ENCODE data around the gene GPR137.
A peak's percentile ranks its signal among the peaks of the same experiment; 100 is the strongest.
"Not testable (repeated sequence)": the region's sequence is repeated elsewhere in the genome, so short reads cannot be mapped to it uniquely, and the experiment has no call there.

Gene GPR137

GRCh38 chr11:64321026-64321425, 35.4 kb downstream of the GPR137 start:
- in situ Hi-C loops (cut with HindIII; ENCODE audit: low pct_unique_long_range_greater_than_20kb, low sequenced_read_pairs), result no loop called here
- TF ChIP-seq JUND (IDR thresholded peaks at IDR 0.05; ENCODE audit: low read depth), result no peak
- DNase-seq (ENCODE audit: low read depth in 1 of 2, low spot score in 1 of 2), result no peak

DNA sequence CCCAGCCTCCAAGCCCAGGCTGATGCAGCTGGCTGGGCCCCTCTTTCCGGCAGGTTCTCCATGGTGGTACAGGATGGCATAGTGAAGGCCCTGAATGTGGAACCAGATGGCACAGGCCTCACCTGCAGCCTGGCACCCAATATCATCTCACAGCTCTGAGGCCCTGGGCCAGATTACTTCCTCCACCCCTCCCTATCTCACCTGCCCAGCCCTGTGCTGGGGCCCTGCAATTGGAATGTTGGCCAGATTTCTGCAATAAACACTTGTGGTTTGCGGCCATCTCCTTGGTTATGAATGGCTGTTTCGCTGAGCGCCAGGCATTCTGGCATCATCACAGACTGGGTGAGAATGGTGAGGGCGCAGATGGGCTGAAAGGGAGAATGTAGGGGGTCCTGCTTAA, 35.9 kb downstream of the GPR137 start:
- in situ Hi-C loops (cut with HindIII; ENCODE audit: low pct_unique_long_range_greater_than_20kb, low sequenced_read_pairs), result no loop called here

GRCh38 chr11:64322925-64323260, 37.2 kb downstream of the GPR137 start:
- no peak for TF ChIP-seq JUND (IDR thresholded peaks at IDR 0.05; ENCODE audit: low read depth)
- in situ Hi-C loops (cut with HindIII; ENCODE audit: low pct_unique_long_range_greater_than_20kb, low sequenced_read_pairs), result no loop called here
- no peak for DNase-seq (ENCODE audit: low read depth in 1 of 2, low spot score in 1 of 2)

More for the DNA sequence above, 35.9 kb downstream of the GPR137 start:
- TF ChIP-seq JUND (IDR thresholded peaks at IDR 0.05; ENCODE audit: low read depth), result no peak
- DNase-seq (ENCODE audit: low read depth in 1 of 2, low spot score in 1 of 2), result no peak

- no peak for TF ChIP-seq JUND (IDR thresholded peaks at IDR 0.05; ENCODE audit: low read depth)
- DNase-seq (ENCODE audit: low read depth in 1 of 2, low spot score in 1 of 2), result no peak
- in situ Hi-C loops (cut with HindIII; ENCODE audit: low pct_unique_long_range_greater_than_20kb, low sequenced_read_pairs), result no loop called here
These were observed 37.7 kb downstream of the GPR137 start for GRCh38 chr11:64323373-64323772.

DNA sequence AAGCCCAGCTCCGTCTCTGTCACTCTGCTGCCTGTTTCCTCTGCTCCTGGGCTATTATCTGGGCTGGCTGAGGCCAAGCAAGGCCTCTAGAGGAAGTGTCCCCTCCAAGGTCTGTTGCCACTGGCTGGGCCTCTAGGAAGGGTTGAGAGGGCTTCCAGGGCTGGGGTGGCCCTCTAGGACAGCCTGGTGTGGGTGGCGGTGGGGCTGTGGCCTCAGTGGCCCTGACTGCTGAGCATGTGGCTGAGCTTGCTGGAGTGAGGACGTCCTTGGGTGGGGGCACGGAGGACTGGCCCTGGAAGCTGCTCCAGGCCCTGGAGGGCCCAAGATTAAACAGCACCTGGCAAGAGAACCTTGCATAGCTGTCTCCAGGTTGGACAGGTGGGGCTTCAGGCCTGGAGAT, 38.3 kb downstream of the GPR137 start:
- in situ Hi-C loops (cut with HindIII; ENCODE audit: low pct_unique_long_range_greater_than_20kb, low sequenced_read_pairs); DNase-seq (ENCODE audit: low read depth in 1 of 2, low spot score in 1 of 2): not testable (repeated sequence)

DNA sequence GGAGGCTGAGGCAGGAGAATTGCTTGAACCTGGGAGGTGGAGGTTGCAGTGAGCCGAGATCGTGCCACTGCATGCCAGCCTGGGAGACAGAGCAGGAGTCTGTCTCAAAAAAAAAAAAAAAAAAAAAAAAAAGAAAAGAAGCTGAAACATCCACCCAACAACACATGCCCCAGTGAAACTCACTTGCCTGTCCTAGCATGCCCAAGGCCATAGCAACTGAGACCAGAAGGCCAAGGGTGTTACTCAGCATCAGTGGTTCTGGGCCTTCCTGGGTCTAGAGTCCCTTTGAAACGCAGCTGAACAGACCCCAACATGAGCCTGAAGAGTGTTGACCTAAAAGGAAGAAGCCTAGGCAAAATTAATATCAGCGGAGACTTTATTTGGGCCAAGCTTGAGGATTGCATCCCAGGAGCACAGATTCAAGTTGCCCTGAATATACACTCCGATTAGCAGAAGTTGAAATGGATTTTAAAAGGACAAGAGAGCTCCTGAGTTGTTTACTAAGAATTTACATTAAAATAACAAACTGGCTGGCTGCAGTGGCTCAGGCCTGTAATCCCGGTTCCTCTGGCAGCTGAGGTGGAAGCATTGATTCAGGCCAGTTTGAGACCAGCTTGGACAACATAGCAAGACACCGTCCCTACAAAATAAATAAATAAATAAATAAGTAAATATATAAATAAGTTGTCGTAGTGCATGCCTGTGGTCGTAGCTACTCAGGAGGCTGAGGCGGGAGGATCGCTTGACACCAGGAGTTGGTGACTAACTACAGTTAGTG, 39.2 kb downstream of the GPR137 start:
- in situ Hi-C loops (cut with HindIII; ENCODE audit: low pct_unique_long_range_greater_than_20kb, low sequenced_read_pairs), result no loop called here
- TF ChIP-seq JUND (IDR thresholded peaks at IDR 0.05; ENCODE audit: low read depth), result no peak
- DNase-seq (ENCODE audit: low read depth in 1 of 2, low spot score in 1 of 2), result no peak

- in situ Hi-C loops (cut with HindIII; ENCODE audit: low pct_unique_long_range_greater_than_20kb, low sequenced_read_pairs), result no loop called here
- DNase-seq (ENCODE audit: low read depth in 1 of 2, low spot score in 1 of 2), result no peak
- TF ChIP-seq JUND (IDR thresholded peaks at IDR 0.05; ENCODE audit: low read depth), result no peak
These were observed 41.7 kb downstream of the GPR137 start for GRCh38 chr11:64327375-64327774.

DNA sequence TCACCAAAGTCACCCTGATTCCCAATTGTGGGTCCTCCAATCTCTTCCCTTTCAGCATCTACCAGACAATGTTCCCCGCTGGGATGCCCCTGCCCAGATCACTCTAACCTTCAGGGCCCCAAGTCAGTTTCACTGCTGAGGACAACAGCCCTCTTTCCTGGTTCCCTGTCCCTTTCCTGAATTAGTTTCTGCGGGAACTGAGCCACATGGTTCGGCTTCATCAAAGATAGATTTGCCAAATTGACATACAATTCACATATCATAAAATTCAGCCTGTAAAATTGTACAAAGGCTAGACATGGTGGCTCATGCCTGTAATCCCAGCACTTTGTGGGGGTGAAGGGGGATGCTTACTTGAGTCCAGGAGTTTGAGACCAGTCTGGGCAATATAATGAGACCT, 42.3 kb downstream of the GPR137 start:
- TF ChIP-seq JUND (IDR thresholded peaks at IDR 0.05; ENCODE audit: low read depth), result no peak
- in situ Hi-C loops (cut with HindIII; ENCODE audit: low pct_unique_long_range_greater_than_20kb, low sequenced_read_pairs), result no loop called here
- no peak for DNase-seq (ENCODE audit: low read depth in 1 of 2, low spot score in 1 of 2)

GRCh38 chr11:64330888-64331287, 45.2 kb downstream of the GPR137 start:
- DNase-seq (ENCODE audit: low read depth in 1 of 2, low spot score in 1 of 2), result no peak
- TF ChIP-seq JUND (IDR thresholded peaks at IDR 0.05; ENCODE audit: low read depth), result no peak
- in situ Hi-C loops (cut with HindIII; ENCODE audit: low pct_unique_long_range_greater_than_20kb, low sequenced_read_pairs), result no loop called here

GRCh38 chr11:64331569-64332371, 46.1 kb downstream of the GPR137 start:
- DNase-seq (ENCODE audit: low read depth in 1 of 2, low spot score in 1 of 2), result peak; percentile 60 to 89
- TF ChIP-seq JUND (IDR thresholded peaks at IDR 0.05; ENCODE audit: low read depth), result no peak
- in situ Hi-C loops (cut with HindIII; ENCODE audit: low pct_unique_long_range_greater_than_20kb, low sequenced_read_pairs), result no loop called here

DNA sequence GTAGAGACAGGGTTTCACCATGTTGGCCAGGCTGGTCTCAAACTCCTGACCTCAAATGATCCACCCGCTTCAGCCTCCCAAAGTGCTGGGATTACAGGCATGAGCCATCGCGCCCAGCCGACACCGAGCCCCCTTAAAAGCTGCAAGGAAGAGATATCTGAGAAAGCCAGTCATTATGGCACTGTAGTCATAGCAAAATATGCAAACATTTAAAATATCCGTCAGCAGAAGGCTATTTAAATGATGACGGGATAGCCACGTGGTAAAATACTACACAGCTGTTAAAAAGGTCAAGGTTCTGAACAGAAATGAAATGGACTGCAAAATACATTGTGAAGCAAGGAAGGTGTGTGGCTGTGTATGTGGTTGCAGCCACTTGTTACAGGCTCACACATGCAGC, 47.9 kb downstream of the GPR137 start:
- no peak for DNase-seq (ENCODE audit: low read depth in 1 of 2, low spot score in 1 of 2)
- no peak for TF ChIP-seq JUND (IDR thresholded peaks at IDR 0.05; ENCODE audit: low read depth)
- in situ Hi-C loops (cut with HindIII; ENCODE audit: low pct_unique_long_range_greater_than_20kb, low sequenced_read_pairs), result no loop called here

DNA sequence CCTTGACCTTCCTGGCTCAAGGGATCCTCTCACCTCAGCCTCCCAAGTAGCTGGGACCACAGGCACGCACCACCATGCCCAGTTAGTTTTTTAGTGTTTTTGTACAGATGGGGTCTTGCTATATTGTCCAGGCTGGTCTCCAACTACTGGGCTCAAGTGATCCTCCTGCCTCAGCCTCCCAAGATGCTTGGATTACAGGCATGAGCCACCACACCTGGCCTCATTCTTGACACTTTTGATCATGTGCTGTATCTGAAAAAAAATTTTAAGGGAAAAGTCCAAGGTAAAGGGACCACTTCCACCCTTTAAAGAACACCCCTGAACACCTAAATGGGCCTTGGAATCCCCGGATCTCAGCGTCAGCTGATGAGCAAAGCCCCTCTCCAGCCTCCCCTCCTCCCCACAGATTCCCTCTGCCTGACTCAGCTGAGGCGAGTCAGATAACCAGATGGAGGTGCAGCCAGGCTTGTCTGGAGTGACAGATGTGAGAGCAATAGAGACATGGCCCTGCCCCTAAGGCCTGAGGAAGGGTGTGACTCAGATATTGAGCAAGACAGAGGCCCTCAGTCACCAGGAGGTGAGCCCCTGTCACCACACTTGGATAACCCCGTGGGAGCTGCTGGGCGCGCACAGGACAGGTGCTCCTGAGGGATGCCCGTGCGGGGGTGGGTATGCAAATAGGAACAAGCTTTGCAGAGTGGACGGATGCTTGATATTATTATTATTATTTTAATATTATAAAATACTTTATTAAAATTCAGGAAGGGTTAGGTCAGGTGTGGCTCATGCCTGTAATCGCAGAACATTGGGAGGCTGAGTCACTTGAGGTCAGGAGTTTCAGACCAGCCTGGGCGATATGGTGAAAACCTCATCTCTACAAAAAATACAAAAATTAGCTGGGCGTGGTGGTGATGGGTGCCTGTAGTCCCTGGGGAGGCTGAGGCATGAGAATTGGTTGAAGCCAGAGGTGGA, 49.4 kb downstream of the GPR137 start:
- in situ Hi-C loops (cut with HindIII; ENCODE audit: low pct_unique_long_range_greater_than_20kb, low sequenced_read_pairs), result no loop called here
- no peak for DNase-seq (ENCODE audit: low read depth in 1 of 2, low spot score in 1 of 2)

More for the DNA sequence above, 49.4 kb downstream of the GPR137 start:
- no peak for TF ChIP-seq JUND (IDR thresholded peaks at IDR 0.05; ENCODE audit: low read depth)
